Measurements from ENCODE around the gene CEACAM4.

The CEACAM4 gene

DNA sequence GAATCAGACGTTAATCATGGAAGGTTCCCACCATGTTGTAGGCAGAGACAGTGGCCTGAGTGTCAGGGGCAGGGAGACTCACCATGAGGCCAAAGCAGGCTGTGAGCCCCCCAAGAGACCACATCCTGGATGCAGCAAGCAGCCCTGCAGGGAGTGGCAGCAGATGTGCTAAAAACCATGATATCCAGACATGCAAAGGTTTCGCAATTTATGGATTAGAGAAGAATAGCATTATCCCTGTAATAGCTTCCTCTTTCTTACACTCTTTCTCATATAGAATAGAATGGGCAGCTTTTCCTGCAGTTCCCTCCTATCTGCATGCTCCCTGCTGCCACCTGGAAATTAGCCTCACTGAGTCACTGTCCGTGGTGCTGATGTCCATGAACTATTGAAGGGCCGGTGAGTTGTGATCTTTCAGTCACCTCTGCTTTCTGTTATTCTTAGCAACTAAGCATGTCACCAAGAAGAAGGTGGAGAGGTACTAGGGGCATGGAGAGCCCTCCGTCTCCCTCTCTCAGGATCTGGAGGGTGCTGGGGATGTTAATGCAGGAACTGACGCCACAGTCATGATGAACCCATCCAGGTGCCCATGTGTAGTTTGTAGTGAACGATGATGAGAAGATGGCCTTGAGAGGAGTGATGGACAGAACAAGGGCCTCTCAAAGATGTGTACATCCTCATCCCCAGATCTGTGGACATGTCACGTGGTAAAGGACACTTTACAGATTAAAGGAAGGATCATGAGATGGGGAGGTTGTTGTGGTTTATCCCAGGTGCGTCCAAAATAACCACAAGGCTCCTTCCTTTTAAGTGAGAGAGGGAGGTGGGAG, 9.9 kb downstream of the CEACAM4 start:
- no peak for DNase-seq

DNA sequence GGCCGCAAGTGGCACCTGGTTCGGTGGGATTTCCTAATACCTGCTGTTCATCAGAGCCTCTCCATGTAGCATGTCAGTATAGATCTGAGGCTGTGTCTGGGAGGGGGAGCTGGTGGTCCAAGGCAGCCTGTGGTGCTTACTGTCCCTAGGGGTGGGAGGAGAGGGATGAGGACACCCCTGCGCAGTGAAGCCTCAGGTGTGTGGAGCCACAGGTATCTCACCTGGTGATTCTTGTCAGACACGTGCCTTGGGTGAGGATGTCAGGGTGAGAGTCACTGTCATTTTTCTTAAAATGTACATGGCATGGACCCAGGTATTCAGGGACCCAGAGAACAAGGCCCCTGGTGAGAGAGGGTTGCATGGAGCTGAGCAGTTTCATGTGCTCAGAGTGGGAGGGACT, 11.7 kb downstream of the CEACAM4 start:
- DNase-seq, result no peak

- DNase-seq, result no peak
Observed at GRCh38 chr19:41612483-41612882, 14.4 kb downstream of the CEACAM4 start.

DNA sequence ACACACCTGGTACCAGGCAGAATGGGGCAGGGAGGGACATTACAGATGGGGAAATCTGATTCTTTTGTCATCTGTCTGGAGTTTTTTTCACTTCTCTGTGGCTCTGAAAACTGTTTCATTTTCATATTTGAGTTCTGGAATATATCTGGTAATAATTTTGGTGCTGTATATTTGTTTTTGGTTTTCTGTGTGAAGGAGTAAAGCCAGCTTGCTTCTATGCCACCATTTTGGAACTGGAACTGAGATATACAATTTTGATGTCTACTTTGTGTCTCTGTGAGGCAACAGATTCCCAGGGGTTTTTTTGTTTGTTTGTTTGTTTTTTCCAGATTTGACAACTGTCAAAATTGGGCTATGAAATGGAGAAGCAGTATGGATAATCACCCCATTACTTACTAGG, 16.1 kb downstream of the CEACAM4 start:
- no peak for DNase-seq

GRCh38 chr19:41607668-41608067, 19.2 kb downstream of the CEACAM4 start:
- no peak for DNase-seq

DNA sequence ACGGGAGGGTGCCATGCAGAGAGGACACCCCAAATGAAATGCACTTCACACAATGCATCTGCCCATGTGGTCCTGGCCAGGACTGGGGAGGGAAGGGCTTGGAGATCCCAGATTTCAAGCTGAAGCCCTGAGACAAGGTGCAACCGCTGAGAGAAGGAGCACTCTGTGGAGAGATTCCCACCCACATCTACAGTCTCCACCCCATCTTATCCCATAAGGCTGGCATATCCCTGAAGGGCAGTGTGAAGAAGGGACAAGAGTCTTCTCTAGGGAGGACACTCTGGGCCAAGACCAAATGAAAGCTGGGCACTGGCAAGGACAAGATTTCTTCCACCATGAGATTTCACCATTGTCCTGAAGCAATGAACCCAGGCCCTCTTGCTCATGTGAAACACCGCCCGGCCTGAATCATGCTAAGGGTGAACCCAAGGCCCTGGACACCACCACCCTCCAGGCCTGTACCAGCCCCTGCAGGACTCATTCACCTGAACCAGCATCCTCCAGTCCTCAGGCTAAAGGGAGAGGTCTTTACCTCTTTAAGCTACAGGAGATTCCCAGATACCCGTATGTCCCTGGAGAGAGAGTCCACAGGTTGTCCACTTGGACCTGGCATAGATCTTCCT, 20.5 kb downstream of the CEACAM4 start:
- peak; percentile 10 for DNase-seq

- DNase-seq, result no peak
Observed at GRCh38 chr19:41604831-41605230, 22.0 kb downstream of the CEACAM4 start.

GRCh38 chr19:41601771-41602170, 25.1 kb downstream of the CEACAM4 start:
- no peak for DNase-seq

GRCh38 chr19:41599175-41599966, 27.5 kb downstream of the CEACAM4 start:
- no peak for DNase-seq

- DNase-seq, result peak; percentile 80
Observed at GRCh38 chr19:41597600-41598041, 29.3 kb downstream of the CEACAM4 start.

DNA sequence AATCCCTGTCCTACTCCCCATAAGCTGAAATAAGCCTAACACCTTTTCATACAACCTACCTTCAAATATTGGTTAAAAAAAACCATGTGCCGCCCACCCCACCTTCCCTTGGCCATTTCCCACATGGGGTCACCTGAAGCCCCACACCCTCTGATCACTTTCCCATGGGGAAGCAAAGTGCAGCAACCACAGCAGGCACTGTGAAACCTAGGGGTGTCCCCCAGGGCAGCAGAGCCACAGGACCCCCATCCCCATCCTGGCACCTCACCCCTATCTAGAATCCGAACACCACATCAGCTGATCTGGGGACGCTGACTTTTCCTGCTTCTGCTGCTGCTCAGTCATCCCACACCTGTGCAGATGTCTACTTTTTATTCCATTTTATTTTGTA, 31.0 kb downstream of the CEACAM4 start:
- no peak for DNase-seq

DNA sequence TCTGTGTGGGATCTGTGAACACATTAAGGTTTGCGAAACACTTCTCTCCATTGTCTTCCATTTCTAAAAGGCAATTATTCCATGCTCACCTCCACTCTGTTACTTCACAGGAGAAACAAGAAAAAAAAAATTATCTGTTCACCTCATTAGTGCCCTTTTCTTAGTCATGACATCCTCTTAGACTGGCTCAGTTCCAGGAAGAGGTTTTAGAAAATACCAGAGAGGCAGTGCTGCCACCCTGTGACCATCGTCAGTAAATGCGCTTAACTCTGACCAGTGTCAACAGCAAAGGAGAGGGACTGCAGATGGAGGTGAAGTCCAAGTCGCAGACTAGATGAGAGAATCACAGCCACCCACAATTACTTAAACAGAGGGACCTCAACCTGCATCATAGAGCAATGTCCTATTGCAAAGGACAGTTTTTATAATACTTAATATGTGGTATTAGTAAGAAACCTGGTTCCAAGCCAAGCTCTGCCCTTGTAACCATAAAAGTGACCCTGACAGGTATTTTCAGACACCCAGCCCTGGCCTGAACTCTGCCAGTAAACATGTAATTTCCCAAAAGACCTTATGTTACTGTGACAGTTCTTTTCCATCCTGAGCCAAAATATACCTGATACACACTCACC, 31.5 kb downstream of the CEACAM4 start:
- peak; percentile 73 for DNase-seq

DNA sequence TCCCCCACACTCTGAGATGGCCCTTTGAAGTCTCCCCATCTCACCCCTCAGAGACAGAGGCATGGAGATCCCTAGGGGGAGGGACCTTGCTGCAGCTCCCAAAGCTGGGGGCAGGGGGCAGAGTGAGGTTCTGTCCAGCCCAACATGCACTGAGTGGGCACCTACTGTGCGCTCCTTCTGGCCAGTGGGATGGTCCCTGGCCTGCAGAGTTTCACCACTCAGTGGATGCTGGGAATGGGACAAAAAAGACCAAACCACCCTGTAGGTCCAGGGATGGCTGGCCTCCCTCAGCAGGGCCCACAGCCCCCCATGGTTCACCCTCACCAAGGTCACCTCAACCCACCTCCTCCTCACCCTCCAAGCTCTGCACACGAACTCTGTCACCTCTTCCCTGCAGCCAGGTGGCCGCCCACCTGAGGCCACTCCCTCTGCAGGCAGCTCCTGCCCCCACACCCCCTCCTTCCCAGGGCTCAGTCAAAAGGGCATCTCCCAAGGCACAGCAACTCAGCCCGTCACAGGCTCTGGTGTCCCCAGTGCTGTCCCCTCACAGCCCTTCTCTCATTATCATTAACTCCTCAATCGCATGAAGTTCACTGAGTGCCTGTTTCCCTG, 34.8 kb downstream of the CEACAM4 start:
- no peak for DNase-seq

GRCh38 chr19:41590936-41591335, 35.9 kb downstream of the CEACAM4 start:
- no peak for DNase-seq

GRCh38 chr19:41589371-41589770, 37.5 kb downstream of the CEACAM4 start:
- no peak for DNase-seq

- DNase-seq, result peak; percentile 45
Observed at GRCh38 chr19:41588497-41589209, 38.2 kb downstream of the CEACAM4 start.

DNA sequence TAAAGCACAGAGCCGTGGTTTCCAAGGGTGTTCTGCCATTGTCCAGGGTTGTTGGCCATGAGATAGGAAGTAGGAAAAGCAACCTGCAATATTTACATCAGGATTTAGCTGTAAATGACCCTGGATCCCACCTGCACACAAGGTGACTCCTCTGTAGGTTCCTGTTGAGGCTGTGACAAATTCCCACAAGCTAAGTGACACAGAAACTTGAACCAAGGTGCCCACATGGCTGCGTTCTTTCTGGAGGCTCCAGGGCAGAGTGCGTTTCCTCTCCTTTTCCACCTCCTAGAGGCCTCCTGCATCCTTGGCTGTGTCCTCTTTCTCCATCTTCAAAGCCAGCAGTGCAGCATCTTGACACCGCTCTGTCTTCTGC, 39.0 kb downstream of the CEACAM4 start:
- DNase-seq, result no peak

GRCh38 chr19:41587101-41587837, 39.6 kb downstream of the CEACAM4 start:
- no peak for DNase-seq

- DNase-seq, result no peak
Observed at GRCh38 chr19:41586064-41586463, 40.8 kb downstream of the CEACAM4 start.

DNA sequence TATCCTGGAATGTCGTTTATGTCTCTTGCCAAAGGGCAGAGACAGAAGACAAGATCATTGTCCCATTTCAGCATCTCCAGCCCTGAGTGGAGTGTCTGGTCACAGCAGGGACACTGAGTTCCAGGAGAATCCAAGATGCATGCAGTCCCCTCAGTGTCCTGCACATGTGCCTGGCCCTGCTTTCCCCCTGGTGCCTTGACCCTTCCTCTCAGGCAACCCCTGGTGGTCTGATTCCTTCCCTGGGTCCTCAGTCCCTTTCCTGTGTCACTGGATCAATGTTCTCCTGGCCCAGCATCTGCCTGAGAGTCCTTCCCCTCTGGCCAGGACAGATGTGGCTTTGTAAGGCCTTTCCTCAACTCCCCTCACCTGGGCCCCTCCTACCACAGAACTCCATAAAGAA, 41.9 kb downstream of the CEACAM4 start:
- no peak for DNase-seq

DNA sequence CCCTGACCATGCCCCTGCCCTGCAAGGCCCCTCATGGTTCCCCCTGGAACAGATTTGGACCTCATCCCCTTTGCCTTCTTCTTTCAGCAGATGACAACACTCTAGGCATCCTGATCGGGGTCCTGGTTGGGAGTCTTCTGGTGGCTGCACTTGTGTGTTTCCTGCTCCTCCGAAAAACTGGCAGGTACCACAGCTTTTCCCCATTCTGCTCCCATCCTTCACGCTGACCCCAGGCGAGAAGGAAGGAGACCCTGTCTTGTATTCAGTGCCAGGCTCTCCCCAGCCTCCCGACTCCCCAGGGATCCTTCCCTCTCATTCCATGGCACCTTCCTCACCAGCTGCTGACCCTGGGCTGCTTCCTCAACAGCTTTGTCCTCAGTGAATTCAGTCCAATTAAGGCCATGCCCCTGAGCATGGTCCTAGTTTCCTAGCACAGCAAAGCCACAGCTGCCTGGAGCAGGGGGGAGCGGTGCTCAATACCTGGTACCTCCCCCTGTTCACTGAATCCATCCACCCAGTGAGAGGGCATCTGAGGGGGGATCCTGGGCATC, 42.5 kb downstream of the CEACAM4 start:
- no peak for DNase-seq
